ENCODE results near the gene CA12. TPM values are rescaled to one million over a fixed set of nuclear protein-coding genes. Genes with fewer than 3 reads are reported as not detected.
A peak's percentile ranks its signal among the peaks of the same experiment; 100 is the strongest.

Gene CA12
- total and polyA plus RNA-seq, 9 of the 15 experiments (the other 6 are each of a cell fraction or from before 2014, with no cell fraction given): 0.01 to 0.78 (median 0.15) TPM; not detected in 1

GRCh38 chr15:63396152-63396928, 14.7 kb upstream of the CA12 start (continued):
- TF ChIP-seq MGA (IDR thresholded peaks at IDR 0.05) (0 out of 2 replicates have a peak, but pooled peaks have one; percentile 9), ATF4 (CRISPR knock-in tag; IDR thresholded peaks at IDR 0.05) (peak; percentile 42; the same call in 1 of the 2 replicates), FOXA3 (CRISPR knock-in tag; conservative IDR thresholded peaks at IDR 0.05 in 1 of 2, IDR thresholded peaks at IDR 0.05 in 1 of 2) (peak in 1 of 2 experiments; percentile 19; a peak in 1 of 4 replicates), SNIP1 (IDR thresholded peaks at IDR 0.05; ENCODE audit: low read depth) (no peak), NR2C2 (CRISPR knock-in tag; IDR thresholded peaks at IDR 0.05) (no peak), NR2C2 (tag; IDR thresholded peaks at IDR 0.05) (peak; percentile 52)
